Measurements from ENCODE around the gene DNER.

DNA sequence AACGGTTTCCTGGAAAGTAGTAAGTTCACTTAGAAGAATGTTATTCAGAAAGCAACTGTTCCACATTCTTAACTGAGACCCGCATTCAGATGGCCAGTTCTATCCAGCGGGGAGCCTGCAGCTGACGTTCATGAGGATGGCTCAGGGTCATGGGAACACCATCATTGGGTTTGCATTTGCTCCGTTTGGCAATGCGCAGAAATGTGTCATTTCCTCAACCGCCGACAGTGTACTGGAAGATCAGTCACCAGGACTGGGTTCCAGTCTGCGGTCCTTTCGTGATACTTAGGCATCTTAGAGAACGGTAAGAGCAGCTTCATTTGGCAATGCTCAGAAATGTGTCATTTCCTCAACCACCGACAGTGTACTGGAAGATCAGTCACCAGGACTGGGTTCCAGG lies 104.0 kb downstream of the DNER start:
- TF ChIP-seq EZH2 (IDR thresholded peaks at IDR 0.05; ENCODE audit: low read length) = no peak
- TF ChIP-seq, protein P1, sequence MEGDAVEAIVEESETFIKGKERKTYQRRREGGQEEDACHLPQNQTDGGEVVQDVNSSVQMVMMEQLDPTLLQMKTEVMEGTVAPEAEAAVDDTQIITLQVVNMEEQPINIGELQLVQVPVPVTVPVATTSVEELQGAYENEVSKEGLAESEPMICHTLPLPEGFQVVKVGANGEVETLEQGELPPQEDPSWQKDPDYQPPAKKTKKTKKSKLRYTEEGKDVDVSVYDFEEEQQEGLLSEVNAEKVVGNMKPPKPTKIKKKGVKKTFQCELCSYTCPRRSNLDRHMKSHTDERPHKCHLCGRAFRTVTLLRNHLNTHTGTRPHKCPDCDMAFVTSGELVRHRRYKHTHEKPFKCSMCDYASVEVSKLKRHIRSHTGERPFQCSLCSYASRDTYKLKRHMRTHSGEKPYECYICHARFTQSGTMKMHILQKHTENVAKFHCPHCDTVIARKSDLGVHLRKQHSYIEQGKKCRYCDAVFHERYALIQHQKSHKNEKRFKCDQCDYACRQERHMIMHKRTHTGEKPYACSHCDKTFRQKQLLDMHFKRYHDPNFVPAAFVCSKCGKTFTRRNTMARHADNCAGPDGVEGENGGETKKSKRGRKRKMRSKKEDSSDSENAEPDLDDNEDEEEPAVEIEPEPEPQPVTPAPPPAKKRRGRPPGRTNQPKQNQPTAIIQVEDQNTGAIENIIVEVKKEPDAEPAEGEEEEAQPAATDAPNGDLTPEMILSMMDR (optimal IDR thresholded peaks at IDR 0.05 in 1 of 3, IDR thresholded peaks at IDR 0.05 in 1 of 3, conservative IDR thresholded peaks at IDR 0.05 in 1 of 3; ENCODE audit: extremely low read depth in 1 of 3, insufficient read depth in 2 of 3, low read length in 3 of 3) = no peak

Data from keratinocyte (primary cell).